Endothelial cell of umbilical vein (primary cell): ENCODE data around the gene MYO5B. TPM values are rescaled to one million over a fixed set of nuclear protein-coding genes. Genes with fewer than 3 reads are reported as not detected.

ENCODE experiments used
- BruUV-seq: library from RNA; stranded (reverse); fragments of 400-500 nt; replicated peaks from 2 replicates; lab custom pipeline; 2021; lab: Mats Ljungman, UMichigan
- CTCF ChIA-PET: fragments of 300-600, 350-600 bp; sonication (Branson Sonifier 250); formaldehyde crosslinking; loops from one replicate; lab custom pipeline; 2021; ENCODE audit warnings: antibody characterized with exemption, inconsistent platforms; lab: Charles Lee
- POLR2A ChIA-PET: fragments of 300-600, 350-600 bp; sonication (Branson Sonifier 250); formaldehyde crosslinking; loops from one replicate; lab custom pipeline; 2021; ENCODE audit warnings: antibody characterized with exemption, inconsistent platforms; lab: Charles Lee
- DNase-seq: peaks from one replicate; pipeline ENCODE4 v3.0.0-alpha.2; 2011; ENCODE audit warnings: low read depth, low spot score
- FAIRE-seq: peaks from 2 replicates; lab custom pipeline; 2011; peaks lifted over from hg19 to GRCh38; lab: Jason Lieb, UNC
- H2AFZ ChIP-seq: 2 replicates; pipeline ENCODE4 v1.6.0; 2012; ENCODE audit warnings: low read depth, low read length, control low read depth, inconsistent platforms
- H3K27ac ChIP-seq: 2 replicates; pipeline ENCODE4 v1.5.1; 2011; ENCODE audit warnings: low read depth, mild to moderate bottlenecking, control low read depth, low read length, moderate library complexity; ENCODE audit not compliant: insufficient read depth
- H3K27me3 ChIP-seq, 2 experiments: 2 replicates each; pipeline versions ENCODE4 v1.6.0 to v1.6.1; 2011; ENCODE audit warnings: low read length in 2 of 2, mixed read lengths in 1 of 2; ENCODE audit not compliant: control insufficient read depth in 2 of 2, insufficient read depth in 2 of 2
- H3K36me3 ChIP-seq, 2 experiments: 2 replicates in 1 of 2; 3 replicates in 1 of 2; pipeline ENCODE4 v1.5.1; 2011; ENCODE audit warnings: low read length in 2 of 2, mild to moderate bottlenecking in 1 of 2, moderate library complexity in 1 of 2; ENCODE audit not compliant: control insufficient read depth in 2 of 2, insufficient read depth in 2 of 2; ENCODE audit errors: extremely low read depth in 1 of 2
- H3K4me1 ChIP-seq: 3 replicates; pipeline ENCODE4 v1.5.1; 2011; ENCODE audit warnings: mild to moderate bottlenecking, low read length; ENCODE audit not compliant: control insufficient read depth, insufficient read depth; ENCODE audit errors: extremely low read depth
- H3K4me2 ChIP-seq: 2 replicates; pipeline ENCODE4 v1.6.1; 2011; ENCODE audit warnings: low read length, control low read depth, mixed read lengths; ENCODE audit not compliant: insufficient read depth
- H3K4me3 ChIP-seq, 3 experiments: fragments of 200-600 bp in 1 of 3; sonication (generic), shearing (Covaris generic) in 1 of 3; replicated peaks in 1 of 3; 2 replicates each; pipeline ENCODE4 v1.5.1; 2011 to 2016; ENCODE audit warnings: control low read depth in 3 of 3, low read length in 3 of 3, mild to moderate bottlenecking in 2 of 3, inconsistent platforms in 1 of 3, low read depth in 1 of 3, moderate library complexity in 1 of 3; ENCODE audit not compliant: insufficient read depth in 1 of 3
- H3K79me2 ChIP-seq: 2 replicates; pipeline ENCODE4 v1.6.0; 2012; ENCODE audit warnings: low read length, inconsistent platforms; ENCODE audit not compliant: control insufficient read depth, insufficient read depth
- H3K9ac ChIP-seq: replicated peaks from 2 replicates; pipeline ENCODE3; 2011; ENCODE audit warnings: low read length, control low read depth; ENCODE audit not compliant: insufficient read depth; ENCODE audit errors: extremely low read depth
- H3K9me1 ChIP-seq: replicated peaks from 3 replicates; pipeline ENCODE4 v1.6.0; 2011; ENCODE audit warnings: mild to moderate bottlenecking, low read length; ENCODE audit not compliant: control insufficient read depth, insufficient read depth; ENCODE audit errors: extremely low read depth
- H3K9me3 ChIP-seq: replicated peaks from 2 replicates; pipeline ENCODE4 v1.5.1; 2012; ENCODE audit warnings: low read length, inconsistent platforms; ENCODE audit not compliant: control insufficient read depth, insufficient read depth
- H4K20me1 ChIP-seq: replicated peaks from 2 replicates; pipeline ENCODE3; 2011; ENCODE audit warnings: mild to moderate bottlenecking, low read length; ENCODE audit not compliant: control insufficient read depth, insufficient read depth; ENCODE audit errors: extremely low read depth
- EZH2 ChIP-seq: IDR thresholded peaks from 2 replicates; pipeline ENCODE4 v1.6.1; 2012; ENCODE audit warnings: borderline replicate concordance, low read depth, mild to moderate bottlenecking, moderate library complexity, low read length, inconsistent platforms; ENCODE audit not compliant: severe bottlenecking
- FOS ChIP-seq: IDR thresholded peaks from 2 replicates; pipeline ENCODE4 v1.6.1; 2011; ENCODE audit warnings: mild to moderate bottlenecking, low read length, moderate library complexity, borderline replicate concordance; ENCODE audit not compliant: insufficient read depth
- GATA2 ChIP-seq: IDR thresholded peaks from 2 replicates; pipeline ENCODE4 v1.7.0; 2011; ENCODE audit warnings: low read depth, mild to moderate bottlenecking, moderate library complexity, mixed read lengths, low read length; ENCODE audit not compliant: insufficient read length, insufficient read depth
- JUN ChIP-seq: IDR thresholded peaks from 2 replicates; pipeline ENCODE4 v1.6.1; 2011; ENCODE audit warnings: borderline replicate concordance, low read depth; ENCODE audit not compliant: insufficient read length, insufficient read depth
- MYC ChIP-seq: IDR thresholded peaks from one replicate; pipeline ENCODE4 v1.6.1; 2011; ENCODE audit warnings: mild to moderate bottlenecking, low read depth, low read length
- POLR2A ChIP-seq: IDR thresholded peaks from 2 replicates; pipeline ENCODE4 v1.6.1; 2012; ENCODE audit warnings: low read depth, mild to moderate bottlenecking, control low read depth, low read length
- dilution Hi-C: fragments of 300-500 bp; cut with MboI; formaldehyde crosslinking; loops from one replicate; pipeline ENCODE4 v1.15.0; 2019; ENCODE audit warnings: low sequenced_read_pairs; ENCODE audit not compliant: extremely low pct_ligation_motif_present
- intact Hi-C: fragments of 100-400 bp; cut with micrococcal nuclease; formaldehyde crosslinking; loops from one replicate; pipeline ENCODE4 v1.10.0; 2022
- polyA plus RNA-seq, 4 experiments: library from polyadenylated mRNA; depleted of rRNA in 3 of 4; stranded (reverse) in 3 of 4; unstranded in 1 of 4; fragments of >200 nt; gene quantifications; 2 replicates each; pipeline versions ENCODE4 v1.2.1 to v1.2.3, GENCODE V29; 2011 to 2012; ENCODE audit warnings: missing spikeins in 1 of 4
- total RNA-seq: library from RNA; stranded (reverse); gene quantifications from 2 replicates; pipeline ENCODE4 v1.2.3, GENCODE V29; 2021
- TF ChIP-seq, protein P1 (sequence below), 2 donors: IDR thresholded peaks; 1 replicate in 1 of 2; 2 replicates in 1 of 2; pipeline ENCODE4 v1.5.1; 2011; ENCODE audit warnings: low read length in 2 of 2, mild to moderate bottlenecking in 2 of 2, moderate library complexity in 2 of 2, control low read depth in 1 of 2, inconsistent platforms in 1 of 2, low read depth in 1 of 2; ENCODE audit not compliant: insufficient read depth in 1 of 2; ENCODE audit errors: extremely low read depth in 1 of 2

MYO5B gene
- total and polyA plus RNA-seq, 2 donors (not counting 3 experiments of a cell fraction or from before 2014, with no cell fraction given) = 0.54 to 1.1 TPM

DNA sequence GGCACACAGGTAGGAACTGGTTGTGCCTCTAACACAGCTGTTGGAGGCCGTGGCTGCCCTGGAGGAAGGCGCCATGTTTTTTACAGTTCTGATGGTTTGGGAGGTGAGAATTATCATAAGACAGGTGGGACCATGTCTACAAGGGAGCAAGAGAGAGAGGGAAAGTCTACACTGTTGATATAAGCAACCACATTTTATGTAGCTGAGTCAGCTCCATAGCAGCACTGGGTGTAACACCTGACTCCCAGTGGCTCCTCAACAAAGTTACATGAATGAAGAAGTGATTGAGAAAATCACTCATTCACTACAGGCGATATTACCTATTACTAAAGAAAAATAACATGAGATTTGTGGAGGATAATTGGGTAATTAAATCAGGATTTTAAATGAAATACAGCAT lies 340.3 kb downstream of the MYO5B start:
- no peaks in the 10 kb centered on the region for H3K9me1 ChIP-seq
- FAIRE-seq = no peak
- TF ChIP-seq GATA2 (no peak), MYC (no peak)
- TF ChIP-seq, protein P1, sequence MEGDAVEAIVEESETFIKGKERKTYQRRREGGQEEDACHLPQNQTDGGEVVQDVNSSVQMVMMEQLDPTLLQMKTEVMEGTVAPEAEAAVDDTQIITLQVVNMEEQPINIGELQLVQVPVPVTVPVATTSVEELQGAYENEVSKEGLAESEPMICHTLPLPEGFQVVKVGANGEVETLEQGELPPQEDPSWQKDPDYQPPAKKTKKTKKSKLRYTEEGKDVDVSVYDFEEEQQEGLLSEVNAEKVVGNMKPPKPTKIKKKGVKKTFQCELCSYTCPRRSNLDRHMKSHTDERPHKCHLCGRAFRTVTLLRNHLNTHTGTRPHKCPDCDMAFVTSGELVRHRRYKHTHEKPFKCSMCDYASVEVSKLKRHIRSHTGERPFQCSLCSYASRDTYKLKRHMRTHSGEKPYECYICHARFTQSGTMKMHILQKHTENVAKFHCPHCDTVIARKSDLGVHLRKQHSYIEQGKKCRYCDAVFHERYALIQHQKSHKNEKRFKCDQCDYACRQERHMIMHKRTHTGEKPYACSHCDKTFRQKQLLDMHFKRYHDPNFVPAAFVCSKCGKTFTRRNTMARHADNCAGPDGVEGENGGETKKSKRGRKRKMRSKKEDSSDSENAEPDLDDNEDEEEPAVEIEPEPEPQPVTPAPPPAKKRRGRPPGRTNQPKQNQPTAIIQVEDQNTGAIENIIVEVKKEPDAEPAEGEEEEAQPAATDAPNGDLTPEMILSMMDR (IDR thresholded peaks at IDR 0.05; ENCODE audit: extremely low read depth in 1 of 2, insufficient read depth in 1 of 2, low read depth in 1 of 2, low read length in 2 of 2) = no peak
- no peak for DNase-seq
- no peak overlapping the region for H3K4me2 ChIP-seq
- no peaks in the 10 kb centered on the region for H3K27me3 ChIP-seq
- no peaks in the 10 kb centered on the region for H3K79me2 ChIP-seq
- H3K9me3 ChIP-seq = no peaks in the 10 kb centered on the region
- H3K4me3 ChIP-seq = no peak overlapping the region
- H3K27ac ChIP-seq = no peak overlapping the region
- H2AFZ ChIP-seq = no peak overlapping the region
- intact Hi-C loops (loop anchor here (5.0 kb wide), 3 partner anchors 67 to 607 kb away; no protein-coding TSS in a partner anchor), dilution Hi-C loops (loop anchor here (25.0 kb wide), 1 partner anchor 342 kb away; no protein-coding TSS in a partner anchor)
- H3K9ac ChIP-seq = no peak overlapping the region
- BruUV-seq = no TSS peak
- no peaks in the 10 kb centered on the region for H3K36me3 ChIP-seq
- POLR2A ChIA-PET = no interaction called here
- H3K4me1 ChIP-seq = peaks cover 10% of the 10 kb centered on the region
- H4K20me1 ChIP-seq = no peaks in the 10 kb centered on the region
- CTCF ChIA-PET = interaction anchor here (10.5 kb wide), 1 partner anchor 341 kb away, joined by 452 read pairs; no protein-coding TSS in a partner anchor

DNA sequence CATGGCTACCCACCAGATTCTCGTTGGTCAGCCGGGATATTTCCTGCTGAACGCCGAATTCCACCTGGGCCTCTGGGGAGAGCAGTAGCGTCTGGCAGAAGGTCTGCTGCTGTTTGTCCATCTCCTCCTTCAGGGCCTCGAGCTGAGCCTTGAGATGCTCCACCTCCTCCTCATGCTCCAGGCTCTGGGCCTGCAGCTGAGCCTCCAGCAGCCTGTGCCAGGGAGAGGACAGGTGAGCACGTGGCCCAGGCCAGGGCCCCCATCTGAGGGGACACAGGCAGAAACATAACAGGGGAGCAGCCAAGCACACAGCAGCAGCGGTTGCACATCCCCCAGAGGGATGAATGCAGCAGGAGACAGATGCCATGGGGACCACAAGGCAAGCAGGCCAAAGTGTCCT lies 341.5 kb downstream of the MYO5B start:
- POLR2A ChIA-PET = no interaction called here
- BruUV-seq = no TSS peak
- DNase-seq = no peak
- dilution Hi-C loops (loop anchor here (25.0 kb wide), 1 partner anchor 341 kb away; no protein-coding TSS in a partner anchor), intact Hi-C loops (no loop called here)
- H3K9me3 ChIP-seq = no peaks in the 10 kb centered on the region
- H3K36me3 ChIP-seq = no peaks in the 10 kb centered on the region
- H3K4me2 ChIP-seq = no peak overlapping the region
- H3K79me2 ChIP-seq = no peaks in the 10 kb centered on the region
- CTCF ChIA-PET = no interaction called here
- no peak overlapping the region for H2AFZ ChIP-seq
- H3K9me1 ChIP-seq = no peaks in the 10 kb centered on the region
- H3K27me3 ChIP-seq = no peaks in the 10 kb centered on the region
- no peak for FAIRE-seq
- H3K4me1 ChIP-seq = peaks cover 14% of the 10 kb centered on the region
- H3K9ac ChIP-seq = no peak overlapping the region
- H3K27ac ChIP-seq = no peak overlapping the region
- TF ChIP-seq GATA2 (no peak), JUN (no peak), EZH2 (no peak), FOS (no peak), POLR2A (no peak), MYC (no peak)
- no peak overlapping the region for H3K4me3 ChIP-seq
- no peaks in the 10 kb centered on the region for H4K20me1 ChIP-seq
